NB4 (cell line): ENCODE results near the gene SAG.

Experiments used
- DNase-seq: peaks from one replicate; pipeline ENCODE4 v3.0.0; 2010; ENCODE audit warnings: low read depth
- H3K4me3 ChIP-seq: one replicate; pipeline ENCODE4 v1.5.1; 2011; ENCODE audit warnings: mild to moderate bottlenecking, low read depth, low read length, moderate library complexity
- CTCF ChIP-seq: IDR thresholded peaks from one replicate; pipeline ENCODE4 v1.5.1; 2012; ENCODE audit warnings: low read depth, low read length
- MAX ChIP-seq: IDR thresholded peaks from 2 replicates; pipeline ENCODE4 v1.6.1; 2011; ENCODE audit warnings: low read depth, low read length
- MYC ChIP-seq: IDR thresholded peaks from 2 replicates; pipeline ENCODE4 v1.6.1; 2011; ENCODE audit warnings: low read depth, low read length
- POLR2A ChIP-seq: IDR thresholded peaks from 2 replicates; pipeline ENCODE4 v1.6.1; 2011; ENCODE audit warnings: mild to moderate bottlenecking; ENCODE audit not compliant: insufficient read length; ENCODE audit errors: extremely low read depth

SAG gene

GRCh38 chr2:233339427-233339826, 31.8 kb downstream of the SAG start:
- no peak for TF ChIP-seq MAX
- no peak for TF ChIP-seq CTCF
- TF ChIP-seq POLR2A = no peak
- no peak for TF ChIP-seq MYC
- peak; percentile 64 for DNase-seq

GRCh38 chr2:233341296-233341695, 33.7 kb downstream of the SAG start:
- no peak overlapping the region for H3K4me3 ChIP-seq
- no peak for TF ChIP-seq MYC
- no peak for TF ChIP-seq POLR2A
- TF ChIP-seq MAX = no peak
- TF ChIP-seq CTCF = no peak
- DNase-seq = no peak

More at GRCh38 chr2:233339427-233339826, 31.8 kb downstream of the SAG start:
- no peak overlapping the region for H3K4me3 ChIP-seq

- DNase-seq = no peak
- TF ChIP-seq CTCF (no peak), MYC (no peak), MAX (no peak), POLR2A (no peak)
Observed at GRCh38 chr2:233342301-233342700, 34.7 kb downstream of the SAG start.

GRCh38 chr2:233343171-233343705, 35.6 kb downstream of the SAG start:
- DNase-seq = no peak
- TF ChIP-seq CTCF (no peak), MAX (no peak), MYC (no peak), POLR2A (no peak)
- no peak overlapping the region for H3K4me3 ChIP-seq

More at GRCh38 chr2:233342301-233342700, 34.7 kb downstream of the SAG start:
- no peak overlapping the region for H3K4me3 ChIP-seq

- DNase-seq = no peak
- H3K4me3 ChIP-seq = no peak overlapping the region
- TF ChIP-seq MAX = no peak
- no peak for TF ChIP-seq CTCF
- no peak for TF ChIP-seq POLR2A
- no peak for TF ChIP-seq MYC
Observed at GRCh38 chr2:233346376-233346775, 38.8 kb downstream of the SAG start.
